PFSK-1 (cell line): ENCODE measurements around the gene SEMA6C.

Source experiments
- FOXP2 ChIP-seq: optimal IDR thresholded peaks from 2 replicates; pipeline ENCODE3; 2011; ENCODE audit warnings: borderline replicate concordance, control low read depth, inconsistent platforms; ENCODE audit not compliant: insufficient read depth; ENCODE audit errors: extremely low read length, extremely low read depth
- POLR2AphosphoS5 ChIP-seq: IDR thresholded peaks from 2 replicates; pipeline ENCODE4 v1.6.1; 2012; ENCODE audit warnings: low read depth, mild to moderate bottlenecking, control low read depth, low read length, moderate library complexity
- REST ChIP-seq, 2 experiments: IDR thresholded peaks; 2 replicates each; pipeline versions ENCODE4 v1.6.1 to v1.8.0; 2011 to 2012; ENCODE audit warnings: low read depth in 2 of 2, low read length in 2 of 2, control low read depth in 1 of 2, inconsistent platforms in 1 of 2, mild to moderate bottlenecking in 1 of 2, moderate library complexity in 1 of 2; ENCODE audit not compliant: insufficient read depth in 1 of 2
- SIN3A ChIP-seq: IDR thresholded peaks from 2 replicates; pipeline ENCODE4 v1.6.1; 2012; ENCODE audit warnings: mild to moderate bottlenecking, low read length, moderate library complexity, borderline replicate concordance; ENCODE audit not compliant: insufficient read depth
- TAF1 ChIP-seq: IDR thresholded peaks from 2 replicates; pipeline ENCODE4 v1.6.1; 2012; ENCODE audit warnings: low read length, control low read depth, borderline replicate concordance; ENCODE audit not compliant: insufficient read depth

Gene SEMA6C

GRCh38 chr1:151147132-151147503, 687 bp upstream of the SEMA6C start:
- TF ChIP-seq REST (IDR thresholded peaks at IDR 0.05; ENCODE audit: insufficient read depth in 1 of 2, low read depth in 2 of 2, low read length in 2 of 2): no peak
- no peak for TF ChIP-seq SIN3A
- no peak; the same call in 1 of the 2 replicates for TF ChIP-seq POLR2AphosphoS5
- TF ChIP-seq TAF1: no peak
- TF ChIP-seq FOXP2: no peak

- TF ChIP-seq REST (IDR thresholded peaks at IDR 0.05; ENCODE audit: insufficient read depth in 1 of 2, low read depth in 2 of 2, low read length in 2 of 2): no peak
- no peak for TF ChIP-seq TAF1
- no peak for TF ChIP-seq SIN3A
- no peak for TF ChIP-seq FOXP2
- TF ChIP-seq POLR2AphosphoS5: no peak
Observed at GRCh38 chr1:151146072-151146411, 389 bp downstream of the SEMA6C start.

GRCh38 chr1:151145304-151146071, 943 bp downstream of the SEMA6C start:
- TF ChIP-seq TAF1: no peak
- TF ChIP-seq POLR2AphosphoS5: no peak
- TF ChIP-seq REST (IDR thresholded peaks at IDR 0.05; ENCODE audit: insufficient read depth in 1 of 2, low read depth in 2 of 2, low read length in 2 of 2): no peak
- no peak for TF ChIP-seq SIN3A
- TF ChIP-seq FOXP2: no peak

- TF ChIP-seq TAF1: no peak
- no peak for TF ChIP-seq FOXP2
- no peak for TF ChIP-seq POLR2AphosphoS5
- TF ChIP-seq SIN3A: no peak
- no peak for TF ChIP-seq REST (IDR thresholded peaks at IDR 0.05; ENCODE audit: insufficient read depth in 1 of 2, low read depth in 2 of 2, low read length in 2 of 2)
Observed at GRCh38 chr1:151144474-151145303, 1.7 kb downstream of the SEMA6C start.
